Transverse colon (tissue), 4 donors: ENCODE results near the gene ECHS1. TPM values are rescaled to one million over a fixed set of nuclear protein-coding genes. Genes with fewer than 3 reads are reported as not detected.
A peak's percentile ranks its signal among the peaks of the same experiment; 100 is the strongest.

ENCODE experiments used
- DNase-seq: peaks from one replicate; pipeline ENCODE4 v3.0.0-alpha.2; 2019
- H3K27ac ChIP-seq, 4 donors: fragments of 200-600 bp; sonication (generic); 2 replicates each; pipeline ENCODE4 v1.5.1; 2016 to 2018; ENCODE audit warnings: inconsistent platforms in 4 of 4
- H3K27me3 ChIP-seq: fragments of 200-600 bp; sonication (generic); 2 replicates; pipeline ENCODE4 v1.5.1; 2017; ENCODE audit warnings: inconsistent platforms
- H3K36me3 ChIP-seq, 4 donors: fragments of 200-600 bp; sonication (generic); 2 replicates each; pipeline ENCODE4 v1.5.1; 2017 to 2019; ENCODE audit warnings: inconsistent platforms in 4 of 4
- H3K4me1 ChIP-seq, 4 donors: fragments of 200-600 bp; sonication (generic); 2 replicates each; pipeline ENCODE4 v1.5.1; 2017 to 2020; ENCODE audit warnings: inconsistent platforms in 4 of 4
- H3K4me3 ChIP-seq, 4 donors: fragments of 200-600 bp; sonication (generic); 1 replicate in 1 of 4; 2 replicates in 3 of 4; pipeline versions ENCODE4 v1.5.1 to v1.6.1; 2017 to 2019; ENCODE audit warnings: inconsistent platforms in 4 of 4
- H3K9me3 ChIP-seq, 2 donors: fragments of 200-600 bp; sonication (generic); 2 replicates each; pipeline ENCODE4 v1.5.1; 2017 to 2019; ENCODE audit warnings: inconsistent platforms in 2 of 2
- CTCF ChIP-seq, 5 experiments: fragments of 200-600 bp in 3 of 5; fragments of 450-650 bp in 2 of 5; sonication (generic) in 3 of 5; IDR thresholded peaks; 1 replicate in 2 of 5; 2 replicates in 3 of 5; pipeline ENCODE4 v1.5.1; 2016 to 2017; ENCODE audit warnings: antibody characterized with exemption in 5 of 5, inconsistent platforms in 3 of 5, mild to moderate bottlenecking in 2 of 5, moderate library complexity in 1 of 5
- EP300 ChIP-seq: sonication (generic); formaldehyde crosslinking; IDR thresholded peaks from one replicate; pipeline ENCODE4 v1.6.1; 2017; ENCODE audit warnings: antibody characterized with exemption, low read depth
- POLR2A ChIP-seq: fragments of 450-650 bp; IDR thresholded peaks from one replicate; pipeline ENCODE4 v1.6.1; 2016; ENCODE audit warnings: antibody characterized with exemption, mild to moderate bottlenecking, moderate library complexity
- POLR2AphosphoS5 ChIP-seq, 3 donors: sonication (generic); formaldehyde crosslinking; IDR thresholded peaks; one replicate each; pipeline ENCODE4 v1.6.1; 2016; ENCODE audit warnings: antibody characterized with exemption in 3 of 3
- WGBS, 2 donors: methylation state at CpG; one replicate each; pipeline ENCODE4 v1.1.5; 2018; ENCODE audit warnings: low coverage in 1 of 2; 5-methylcytosine and 5-hydroxymethylcytosine counted together
- in situ Hi-C, 4 donors: fragments of 200-750 bp; cut with MboI; loops; one replicate each; pipeline versions ENCODE4 v1.15.0 to v1.15.1; 2017; ENCODE audit warnings: low sequenced_read_pairs in 3 of 4, low pct_ligation_motif_present in 1 of 4, low pct_unique_long_range_greater_than_20kb in 1 of 4
- intact Hi-C: fragments of 100-400 bp; cut with DNase I; formaldehyde crosslinking; loops from one replicate; pipeline ENCODE4 v1.15.1; 2023; ENCODE audit warnings: low total_unique reads
- total RNA-seq, 4 donors: library from RNA; depleted of rRNA; stranded (reverse); fragments of >200 nt; gene quantifications; one replicate each; pipeline ENCODE4 v1.1.0, GENCODE V29; 2016

The ECHS1 gene
- total RNA-seq, 4 donors from 2014 or later, result 48.3 to 165 (median 120) TPM

DNA sequence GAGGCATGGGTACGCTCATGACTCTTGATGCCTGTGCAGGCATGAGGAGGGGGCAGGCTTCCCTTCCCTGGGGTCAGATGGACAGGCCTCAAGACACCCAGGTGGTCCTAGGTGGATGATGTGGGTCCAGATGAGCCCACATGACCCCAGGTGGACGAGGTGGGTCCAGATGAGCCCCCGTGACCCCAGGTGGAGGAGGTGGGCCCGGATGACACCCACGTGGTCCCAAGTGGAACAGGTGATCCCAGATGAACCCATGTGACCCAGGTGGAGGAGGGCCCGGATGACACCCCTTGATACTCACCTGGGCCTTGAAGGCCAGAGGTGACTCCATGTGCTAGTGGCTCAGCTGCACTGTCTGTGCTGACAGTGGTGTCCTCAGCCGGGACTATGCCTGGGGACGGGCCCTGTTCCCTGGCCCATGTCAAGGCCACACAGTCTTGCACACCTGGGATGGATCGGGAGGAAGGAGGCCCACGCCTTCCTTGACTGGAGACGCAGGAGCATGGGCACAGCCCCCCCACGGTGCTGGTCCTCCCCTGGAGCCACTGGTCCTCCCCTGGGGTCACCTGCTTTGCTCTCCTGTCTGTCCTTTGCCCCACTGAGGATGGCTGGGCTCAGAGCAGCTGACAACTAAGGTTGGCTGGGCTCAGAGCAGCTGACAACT lies 22.7 kb downstream of the ECHS1 start:
- peaks cover 24% of the 10 kb centered on the region for H3K27me3 ChIP-seq
- H3K4me1 ChIP-seq, result peaks cover 5 to 18% (median 11%) of the 10 kb centered on the region in 4 donors
- no peak for TF ChIP-seq CTCF (IDR thresholded peaks at IDR 0.05)
- TF ChIP-seq POLR2A, result no peak
- TF ChIP-seq POLR2AphosphoS5 (IDR thresholded peaks at IDR 0.05), result no peak
- TF ChIP-seq EP300, result no peak
- H3K4me3 ChIP-seq, result no peak overlapping the region
- no peaks in the 10 kb centered on the region for H3K9me3 ChIP-seq
- no peak overlapping the region for H3K27ac ChIP-seq
- no peaks in the 10 kb centered on the region for H3K36me3 ChIP-seq
- intact Hi-C loops (no loop called here), in situ Hi-C loops (no loop called here)
- whole genome bisulfite sequencing, 2 donors, result 79% methylated on average over 12 of the region's 12 CpGs; no CpG with 5 or more reads in 1 of the 2 donors
- DNase-seq, result no peak

DNA sequence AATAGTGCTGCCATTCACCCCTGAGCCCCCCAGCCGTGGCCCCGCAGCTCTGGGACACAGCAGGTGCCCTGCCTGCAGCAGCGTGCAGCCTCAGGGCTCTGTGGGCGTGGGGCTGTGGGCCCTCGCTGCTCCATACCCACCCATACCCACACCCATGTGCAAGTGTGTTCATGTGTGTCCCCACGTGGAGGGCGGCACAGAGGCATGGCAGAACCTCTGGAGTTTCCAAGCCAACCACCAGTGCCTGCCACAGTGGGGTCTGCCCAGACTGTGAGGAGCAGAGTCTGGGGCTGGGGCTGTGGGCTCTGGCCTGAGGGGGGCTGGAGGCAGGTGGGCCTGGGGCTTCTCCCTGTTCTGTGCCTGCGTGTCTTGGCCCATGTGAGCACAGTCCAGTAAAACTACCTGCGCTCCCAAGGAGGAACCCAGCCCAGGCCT lies 23.6 kb downstream of the ECHS1 start:
- DNase-seq, result no peak

DNA sequence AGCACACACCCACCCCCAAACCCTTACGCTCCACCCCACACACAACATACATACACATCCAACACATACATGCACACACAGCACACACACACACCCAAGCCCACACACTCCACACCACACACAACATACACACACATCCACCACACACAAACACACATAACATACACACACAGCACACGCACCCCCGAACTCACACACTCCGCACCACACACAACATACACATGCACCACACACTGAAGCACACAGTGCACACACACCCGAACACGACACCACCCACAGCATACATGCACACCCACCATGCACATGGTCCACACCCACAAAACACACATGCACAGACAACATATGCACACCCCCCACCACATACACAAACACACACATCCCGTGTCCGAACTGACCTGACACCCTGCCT lies 24.0 kb downstream of the ECHS1 start:
- in situ Hi-C loops, result no loop called here
- no peaks in the 10 kb centered on the region for H3K9me3 ChIP-seq
- 80 to 87% methylated on average over 4 to 8 of the region's 8 CpGs for WGBS, 2 donors
- H3K27ac ChIP-seq, result no peak overlapping the region
- H3K36me3 ChIP-seq, result no peaks in the 10 kb centered on the region
- DNase-seq, result no peak
- intact Hi-C loops, result no loop called here
- no peak for TF ChIP-seq EP300
- TF ChIP-seq POLR2AphosphoS5 (IDR thresholded peaks at IDR 0.05), result no peak
- TF ChIP-seq CTCF (IDR thresholded peaks at IDR 0.05), result no peak
- no peak for TF ChIP-seq POLR2A
- H3K27me3 ChIP-seq, result peaks cover 35% of the 10 kb centered on the region
- peaks cover 5 to 18% (median 11%) of the 10 kb centered on the region in 4 donors for H3K4me1 ChIP-seq
- H3K4me3 ChIP-seq, result no peak overlapping the region

More for the DNA sequence above, 23.6 kb downstream of the ECHS1 start:
- TF ChIP-seq CTCF (IDR thresholded peaks at IDR 0.05), result no peak
- no peak for TF ChIP-seq POLR2AphosphoS5 (IDR thresholded peaks at IDR 0.05)
- TF ChIP-seq EP300, result no peak
- no peak for TF ChIP-seq POLR2A
- Histone ChIP-seq H3K9me3 (no peaks in the 10 kb centered on the region), H3K4me3 (no peak overlapping the region), H3K27me3 (peaks cover 31% of the 10 kb centered on the region), H3K4me1 (peaks cover 5 to 18% (median 11%) of the 10 kb centered on the region in 4 donors), H3K36me3 (no peaks in the 10 kb centered on the region), H3K27ac (no peak overlapping the region)
- in situ Hi-C loops (no loop called here), intact Hi-C loops (no loop called here)
- WGBS, 2 donors, result 61% methylated on average over 7 of the region's 9 CpGs; no CpG with 5 or more reads in 1 of the 2 donors

DNA sequence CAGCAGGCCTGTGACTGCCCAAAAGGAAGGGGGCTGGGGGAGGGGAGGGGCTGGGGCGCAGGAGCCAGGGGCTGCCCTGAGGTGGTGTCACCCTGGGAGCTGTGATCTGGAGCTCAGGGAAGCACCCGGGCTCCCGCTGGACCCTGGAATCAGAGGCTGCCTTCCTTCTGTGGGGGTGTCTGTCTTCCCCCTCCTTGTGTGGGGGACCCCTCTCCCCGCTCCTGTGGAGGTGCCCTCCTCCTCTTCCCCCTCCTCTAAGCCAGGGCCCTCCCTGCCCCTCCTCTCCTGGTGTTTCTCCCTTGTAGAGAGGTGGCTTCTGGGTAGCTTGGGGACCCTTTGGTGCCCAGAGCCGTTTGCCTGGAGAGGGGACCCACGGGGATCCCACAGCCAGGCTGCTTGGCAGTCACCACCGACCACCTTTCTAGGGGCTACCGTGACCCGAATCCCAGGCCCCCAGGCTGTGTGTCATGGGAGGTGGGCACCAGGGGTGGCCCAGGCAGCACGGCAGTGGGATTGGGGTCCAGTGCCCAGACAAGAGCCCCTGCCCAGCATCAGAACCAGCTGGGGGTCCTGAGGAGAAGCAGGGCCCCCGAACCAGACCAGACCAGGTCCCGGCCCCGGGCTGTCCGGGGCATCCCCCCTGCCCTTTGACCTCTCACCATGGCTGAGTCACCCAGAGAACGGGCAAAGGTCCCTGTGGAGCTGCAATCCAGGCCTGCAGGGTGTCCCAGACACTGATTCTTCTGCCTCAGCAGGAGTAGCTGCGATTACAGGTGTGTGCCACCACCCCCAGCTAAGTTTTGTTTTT lies 25.2 kb downstream of the ECHS1 start:
- in situ Hi-C loops, result no loop called here
- intact Hi-C loops, result no loop called here
- H3K27me3 ChIP-seq, result peaks cover 37% of the 10 kb centered on the region

More for the DNA sequence above, 25.2 kb downstream of the ECHS1 start:
- Histone ChIP-seq H3K4me1 (peaks cover 5 to 18% (median 11%) of the 10 kb centered on the region in 4 donors), H3K36me3 (no peaks in the 10 kb centered on the region), H3K9me3 (no peaks in the 10 kb centered on the region), H3K4me3 (peak overlapping the region in 2 of 4 donors; percentile 9 to 33), H3K27ac (peak overlapping the region in 3 of 4 donors; percentile 46 to 67 (median 53))
- DNase-seq, result peak; percentile 70
- TF ChIP-seq POLR2A (no peak), POLR2AphosphoS5 (IDR thresholded peaks at IDR 0.05) (peak in 1 of 3 donors; percentile 8), CTCF (IDR thresholded peaks at IDR 0.05) (peak in 1 of 5 experiments; percentile 21), EP300 (no peak)
- WGBS, 2 donors, result 36 to 57% methylated on average over 1 to 13 of the region's 16 CpGs
